ENCODE data around the gene KLHL22. TPM values are rescaled to one million over a fixed set of nuclear protein-coding genes. Genes with fewer than 3 reads are reported as not detected.
A peak's percentile ranks its signal among the peaks of the same experiment; 100 is the strongest.

Gene KLHL22
- total RNA-seq, 1 experiment from 2014 or later, result 14.8 TPM

DNA sequence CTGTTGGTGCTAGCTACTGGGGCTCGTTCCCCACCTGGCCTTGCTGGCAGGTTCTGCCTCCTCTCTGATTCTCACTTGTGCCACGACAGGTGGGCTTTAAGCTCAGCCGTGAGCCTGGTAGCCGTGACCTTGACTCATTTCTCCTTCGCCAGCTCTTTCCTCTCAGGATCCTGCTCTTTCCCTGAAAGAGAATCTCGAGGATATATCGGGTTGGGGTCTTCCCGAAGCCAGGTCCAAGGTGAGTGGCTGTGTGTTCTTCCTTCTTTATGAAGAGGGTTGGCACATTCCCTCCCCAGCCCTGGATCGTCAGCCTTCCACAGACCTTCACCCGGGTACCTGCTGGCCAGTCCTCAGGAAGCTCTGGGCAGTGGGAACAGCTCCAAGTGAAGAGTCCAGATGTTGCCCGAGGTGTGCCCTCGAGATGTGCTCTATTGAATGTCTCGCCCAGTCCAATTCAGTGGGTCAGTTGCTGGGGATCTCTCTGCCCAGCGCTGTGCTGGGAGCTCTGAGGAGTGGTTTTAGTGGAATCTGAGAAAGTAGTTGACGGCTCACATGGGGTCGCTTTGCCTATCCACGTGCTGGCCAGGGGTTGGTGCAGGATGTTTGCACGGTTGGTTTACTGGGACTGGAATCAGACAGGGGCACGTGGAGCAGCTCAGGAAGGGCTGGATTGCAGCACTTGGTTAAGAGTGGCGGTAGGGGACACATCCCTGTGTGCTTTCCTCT lies 100.3 kb downstream of the KLHL22 start:
- Histone ChIP-seq H3K4me3 (ENCODE audit: low read length) (peak overlapping the region; percentile 90; the same call in 1 of the 2 replicates), H2AFZ (ENCODE audit: low read length) (no peak overlapping the region), H3K27me3 (ENCODE audit: low read length) (no peaks in the 10 kb centered on the region), H3K36me3 (ENCODE audit: low read depth, low read length) (no peaks in the 10 kb centered on the region), H4K20me1 (ENCODE audit: low read length) (no peaks in the 10 kb centered on the region), H3K79me2 (ENCODE audit: low read length) (peaks cover 43% of the 10 kb centered on the region), H3K4me1 (ENCODE audit: insufficient read depth, low read length) (peaks cover 18% of the 10 kb centered on the region), H3K9me2 (replicated peaks; ENCODE audit: low read length) (no peaks in the 10 kb centered on the region), H3K27ac (ENCODE audit: low read length) (no peak overlapping the region), H3K9ac (ENCODE audit: low read length) (no peak overlapping the region), H3K9me3 (ENCODE audit: low read length) (no peaks in the 10 kb centered on the region), H3K4me2 (ENCODE audit: low read length) (peak overlapping the region; percentile 96), H3F3A (ENCODE audit: low read length, unreplicated experiment) (no peaks in the 10 kb centered on the region)
- no peak for DNase-seq
- CTCF ChIA-PET, result no interaction called here
- ATAC-seq, result no peak
- POLR2A ChIA-PET (ENCODE audit: unreplicated experiment), result no interaction called here
- BruUV-seq (replicated peaks), result TSS peak; percentile 29
- intact Hi-C loops (cut with micrococcal nuclease), result no loop called here
- TF ChIP-seq EZH2 (IDR thresholded peaks at IDR 0.05; ENCODE audit: low read length, unreplicated experiment) (no peak), EZH2phosphoT487 (IDR thresholded peaks at IDR 0.05; ENCODE audit: borderline replicate concordance, low read length) (no peak)
- TF ChIP-seq, protein P1, sequence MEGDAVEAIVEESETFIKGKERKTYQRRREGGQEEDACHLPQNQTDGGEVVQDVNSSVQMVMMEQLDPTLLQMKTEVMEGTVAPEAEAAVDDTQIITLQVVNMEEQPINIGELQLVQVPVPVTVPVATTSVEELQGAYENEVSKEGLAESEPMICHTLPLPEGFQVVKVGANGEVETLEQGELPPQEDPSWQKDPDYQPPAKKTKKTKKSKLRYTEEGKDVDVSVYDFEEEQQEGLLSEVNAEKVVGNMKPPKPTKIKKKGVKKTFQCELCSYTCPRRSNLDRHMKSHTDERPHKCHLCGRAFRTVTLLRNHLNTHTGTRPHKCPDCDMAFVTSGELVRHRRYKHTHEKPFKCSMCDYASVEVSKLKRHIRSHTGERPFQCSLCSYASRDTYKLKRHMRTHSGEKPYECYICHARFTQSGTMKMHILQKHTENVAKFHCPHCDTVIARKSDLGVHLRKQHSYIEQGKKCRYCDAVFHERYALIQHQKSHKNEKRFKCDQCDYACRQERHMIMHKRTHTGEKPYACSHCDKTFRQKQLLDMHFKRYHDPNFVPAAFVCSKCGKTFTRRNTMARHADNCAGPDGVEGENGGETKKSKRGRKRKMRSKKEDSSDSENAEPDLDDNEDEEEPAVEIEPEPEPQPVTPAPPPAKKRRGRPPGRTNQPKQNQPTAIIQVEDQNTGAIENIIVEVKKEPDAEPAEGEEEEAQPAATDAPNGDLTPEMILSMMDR (conservative IDR thresholded peaks at IDR 0.05; ENCODE audit: low read depth, low read length), result no peak

DNA sequence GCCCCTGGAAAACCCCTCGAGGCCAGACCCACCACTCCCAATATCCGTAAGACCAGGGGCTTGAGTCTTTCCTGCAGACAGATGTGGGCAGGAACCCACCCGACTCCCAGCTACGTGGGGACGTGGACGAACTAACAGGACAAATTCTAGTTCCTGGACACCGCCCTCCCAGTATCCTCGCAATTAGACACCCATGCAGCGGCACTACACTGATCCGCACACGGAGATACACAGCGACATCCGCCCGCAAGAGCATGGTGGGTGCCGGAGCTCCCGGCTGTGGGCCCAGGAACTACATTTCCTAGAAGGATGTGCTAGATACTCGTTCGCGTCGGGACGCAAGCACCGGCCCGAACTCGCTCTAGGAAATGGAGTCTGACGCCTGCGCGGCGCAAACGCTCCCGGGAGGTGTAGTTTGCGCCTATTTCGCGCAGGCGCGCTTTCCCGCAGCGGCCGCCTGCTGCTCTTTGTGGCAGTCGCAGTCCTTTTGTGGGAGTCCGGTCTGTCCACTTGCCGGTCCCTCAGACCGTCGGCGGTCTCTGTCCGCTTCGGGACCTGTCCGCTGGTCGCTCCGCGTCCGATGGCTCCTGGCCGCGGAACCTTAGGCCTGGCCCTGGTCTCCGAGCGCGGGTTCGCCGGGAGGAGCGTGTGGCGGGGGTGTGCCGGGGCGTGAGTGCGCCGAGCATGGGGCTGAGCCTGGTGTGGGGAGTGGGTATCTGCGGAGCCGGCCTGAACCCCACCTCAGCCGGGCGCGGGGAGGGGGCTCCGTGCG lies 101.7 kb downstream of the KLHL22 start, which contains the start of gene ZNF74:
Gene ZNF74 (plus strand): TSS at position 447 of the 772 bp plus-strand sequence. CDS start 478 bp downstream, outside the sequence.
- CTCF ChIA-PET, result no interaction called here
- Histone ChIP-seq H4K20me1 (ENCODE audit: low read length) (no peaks in the 10 kb centered on the region), H3K27ac (ENCODE audit: low read length) (no peak within 1 kb of the TSS), H3K9me3 (ENCODE audit: low read length) (no peaks in the 10 kb centered on the region), H3K36me3 (ENCODE audit: low read depth, low read length) (no peaks in the 10 kb centered on the region), H3K9me2 (replicated peaks; ENCODE audit: low read length) (no peaks in the 10 kb centered on the region), H3K9ac (ENCODE audit: low read length) (peak within 1 kb of the TSS; percentile 87), H3K4me1 (ENCODE audit: insufficient read depth, low read length) (peaks cover 18% of the 10 kb centered on the region), H3K79me2 (ENCODE audit: low read length) (peaks cover 37% of the 10 kb centered on the region), H3K27me3 (ENCODE audit: low read length) (no peaks in the 10 kb centered on the region), H3F3A (ENCODE audit: low read length, unreplicated experiment) (no peaks in the 10 kb centered on the region), H2AFZ (ENCODE audit: low read length) (peak within 1 kb of the TSS; percentile 99), H3K4me3 (ENCODE audit: low read length) (peak within 1 kb of the TSS; percentile 90), H3K4me2 (ENCODE audit: low read length) (peak within 1 kb of the TSS; percentile 96)
- ATAC-seq (peak; percentile 93), DNase-seq (peak; percentile 84)
- no peak for TF ChIP-seq EZH2 (IDR thresholded peaks at IDR 0.05; ENCODE audit: low read length, unreplicated experiment)
- TF ChIP-seq, protein P1 (conservative IDR thresholded peaks at IDR 0.05; ENCODE audit: low read depth, low read length), result no peak
- no peak for TF ChIP-seq EZH2phosphoT487 (IDR thresholded peaks at IDR 0.05; ENCODE audit: borderline replicate concordance, low read length)
- no TSS peak for BruUV-seq (replicated peaks)
- POLR2A ChIA-PET (ENCODE audit: unreplicated experiment), result no interaction called here
- intact Hi-C loops (cut with micrococcal nuclease), result no loop called here

Data from PC-3 (cell line).